IMR-90 (cell line): ENCODE measurements around the gene LEKR1. TPM values are rescaled to one million over a fixed set of nuclear protein-coding genes. Genes with fewer than 3 reads are reported as not detected.

Source experiments
- ATAC-seq: fragments of 200-7000 bp; cut with Tn5 transposase; 2 replicates; pipeline ENCODE4 v1.9.1; 2020; ENCODE audit warnings: low read depth, mild to moderate bottlenecking, moderate library complexity
- BruUV-seq: library from RNA; stranded (reverse); fragments of 400-500 nt; replicated peaks from 2 replicates; lab custom pipeline; 2021; lab: Mats Ljungman, UMichigan
- CTCF ChIA-PET: fragments of 300-600 bp; formaldehyde crosslinking; extraction: SDS; loops from one replicate; lab custom pipeline; 2021; ENCODE audit warnings: antibody characterized with exemption; lab: Yijun Ruan, JAX
- POLR2A ChIA-PET: fragments of 300-600 bp; sonication (Branson Sonifier 250); formaldehyde crosslinking; loops from one replicate; lab custom pipeline; 2022; ENCODE audit warnings: antibody characterized with exemption; ENCODE audit not compliant: unreplicated experiment; lab: Charles Lee
- DNase-seq: peaks from one replicate; pipeline ENCODE4 v3.0.0; 2013
- H2AFZ ChIP-seq: replicated peaks from 2 replicates; pipeline ENCODE3; 2013; ENCODE audit warnings: low read length, mild to moderate bottlenecking; ENCODE audit not compliant: poor library complexity
- H2AK5ac ChIP-seq: 2 replicates; pipeline ENCODE4 v1.6.1; 2013; ENCODE audit warnings: low read depth, low read length, inconsistent platforms
- H2AK9ac ChIP-seq: replicated peaks from 2 replicates; pipeline ENCODE3; 2013; ENCODE audit warnings: mild to moderate bottlenecking, low read depth, low read length, moderate library complexity; ENCODE audit not compliant: poor library complexity
- H2BK120ac ChIP-seq: 2 replicates; pipeline ENCODE4 v1.6.1; 2013; ENCODE audit warnings: low read depth, low read length, inconsistent platforms
- H2BK15ac ChIP-seq: 3 replicates; pipeline ENCODE4 v1.6.1; 2013; ENCODE audit warnings: low read depth, low read length, inconsistent platforms
- H2BK20ac ChIP-seq: 2 replicates; pipeline ENCODE4 v1.6.1; 2013; ENCODE audit warnings: low read depth, mild to moderate bottlenecking, inconsistent platforms, low read length, moderate library complexity
- H2BK5ac ChIP-seq: 2 replicates; pipeline ENCODE4 v1.6.1; 2013; ENCODE audit warnings: mild to moderate bottlenecking, low read depth, low read length, inconsistent platforms; ENCODE audit not compliant: poor library complexity, severe bottlenecking
- H3K14ac ChIP-seq: replicated peaks from 2 replicates; pipeline ENCODE4 v1.6.1; 2013; ENCODE audit warnings: low read depth, low read length, inconsistent platforms
- H3K18ac ChIP-seq: 2 replicates; pipeline ENCODE4 v1.6.1; 2013; ENCODE audit warnings: low read depth, low read length, control low read depth
- H3K23ac ChIP-seq: 2 replicates; pipeline ENCODE4 v1.6.1; 2013; ENCODE audit warnings: low read depth, low read length, inconsistent platforms
- H3K27ac ChIP-seq: 2 replicates; pipeline ENCODE4 v1.5.1; 2013; ENCODE audit warnings: mild to moderate bottlenecking, control low read depth, low read length; ENCODE audit not compliant: insufficient read depth
- H3K27me3 ChIP-seq: 2 replicates; pipeline ENCODE4 v1.6.1; 2013; ENCODE audit warnings: low read length; ENCODE audit not compliant: control insufficient read depth, insufficient read depth
- H3K36me3 ChIP-seq: 2 replicates; pipeline ENCODE4 v1.6.1; 2013; ENCODE audit warnings: low read length, mixed read lengths; ENCODE audit not compliant: control insufficient read depth, insufficient read depth
- H3K4ac ChIP-seq: 2 replicates; pipeline ENCODE4 v1.6.1; 2013; ENCODE audit warnings: low read depth, low read length, inconsistent platforms
- H3K4me1 ChIP-seq: 2 replicates; pipeline ENCODE4 v1.6.1; 2013; ENCODE audit warnings: low read length, mixed read lengths; ENCODE audit not compliant: control insufficient read depth, insufficient read depth
- H3K4me2 ChIP-seq: 2 replicates; pipeline ENCODE4 v1.6.1; 2013; ENCODE audit warnings: low read depth, mild to moderate bottlenecking, control low read depth, low read length, moderate library complexity
- H3K4me3 ChIP-seq: 2 replicates; pipeline ENCODE4 v1.5.1; 2013; ENCODE audit warnings: low read depth, mild to moderate bottlenecking, control low read depth, low read length, moderate library complexity; ENCODE audit not compliant: insufficient read depth
- H3K56ac ChIP-seq: 2 replicates; pipeline ENCODE4 v1.6.1; 2013; ENCODE audit warnings: low read length, inconsistent platforms; ENCODE audit not compliant: insufficient read depth; ENCODE audit errors: extremely low read depth
- H3K79me1 ChIP-seq, 2 experiments: 2 replicates each; pipeline ENCODE4 v1.6.1; 2013; ENCODE audit warnings: low read length in 2 of 2, inconsistent platforms in 1 of 2, low read depth in 1 of 2
- H3K9ac ChIP-seq: 2 replicates; pipeline ENCODE4 v1.6.1; 2013; ENCODE audit warnings: low read depth, low read length, control low read depth
- H3K9me1 ChIP-seq: 2 replicates; pipeline ENCODE4 v1.6.1; 2013; ENCODE audit warnings: low read length, inconsistent platforms; ENCODE audit not compliant: insufficient read depth
- H3K9me3 ChIP-seq: 2 replicates; pipeline ENCODE4 v1.6.1; 2013; ENCODE audit warnings: low read length; ENCODE audit not compliant: control insufficient read depth, insufficient read depth
- H4K20me1 ChIP-seq: 2 replicates; pipeline ENCODE4 v1.6.1; 2013; ENCODE audit warnings: low read length, inconsistent platforms; ENCODE audit not compliant: insufficient read depth
- H4K5ac ChIP-seq: 2 replicates; pipeline ENCODE4 v1.6.1; 2013; ENCODE audit warnings: mild to moderate bottlenecking, low read depth, low read length, control low read depth
- H4K8ac ChIP-seq, 2 experiments: 2 replicates each; pipeline ENCODE4 v1.6.1; 2013; ENCODE audit warnings: low read depth in 2 of 2, low read length in 2 of 2, control low read depth in 1 of 2, inconsistent platforms in 1 of 2
- H4K91ac ChIP-seq: 2 replicates; pipeline ENCODE4 v1.6.1; 2013; ENCODE audit warnings: low read depth, low read length, inconsistent platforms; ENCODE audit not compliant: insufficient read depth
- BHLHE40 ChIP-seq: fragments of 150-350 bp; IDR thresholded peaks from 2 replicates; pipeline ENCODE4 v1.6.1; 2016; ENCODE audit warnings: mild to moderate bottlenecking, low read depth, low read length
- FOS ChIP-seq: fragments of 150-350 bp; IDR thresholded peaks from 2 replicates; pipeline ENCODE4 v1.6.1; 2016; ENCODE audit warnings: low read depth, low read length
- MAFK ChIP-seq: IDR thresholded peaks from 2 replicates; pipeline ENCODE4 v1.6.1; 2012; ENCODE audit warnings: low read depth, low read length, improper control_type of control experiment
- MAZ ChIP-seq: IDR thresholded peaks from 2 replicates; pipeline ENCODE4 v1.6.1; 2012; ENCODE audit warnings: low read depth, mild to moderate bottlenecking, low read length, improper control_type of control experiment, moderate library complexity, borderline replicate concordance
- MXI1 ChIP-seq: IDR thresholded peaks from 2 replicates; pipeline ENCODE4 v1.6.1; 2012; ENCODE audit warnings: low read depth, mild to moderate bottlenecking, low read length, moderate library complexity, borderline replicate concordance
- POLR2A ChIP-seq: IDR thresholded peaks from 2 replicates; pipeline ENCODE4 v1.6.1; 2012; ENCODE audit warnings: mild to moderate bottlenecking, low read depth, low read length
- RFX5 ChIP-seq: IDR thresholded peaks from 2 replicates; pipeline ENCODE4 v1.8.0; 2012; ENCODE audit warnings: low read depth, mild to moderate bottlenecking, low read length, moderate library complexity
- USF2 ChIP-seq: fragments of 150-350 bp; IDR thresholded peaks from 2 replicates; pipeline ENCODE4 v1.6.1; 2017; ENCODE audit warnings: mild to moderate bottlenecking, antibody characterized with exemption, low read length, low read depth
- WGBS, 2 experiments: methylation state at CpG; one replicate each; pipeline versions ENCODE4 v1.1.5 to v1.1.7; 2013; ENCODE audit warnings: missing lambda C conversion rate in 2 of 2; ENCODE audit not compliant: insufficient read length in 1 of 2; ENCODE audit errors: extremely low coverage in 2 of 2; 5-methylcytosine and 5-hydroxymethylcytosine counted together
- dilution Hi-C: fragments of 300-500 bp; cut with HindIII; formaldehyde crosslinking; loops from one replicate; pipeline ENCODE4 v1.14.3; 2018; ENCODE audit warnings: low sequenced_read_pairs; ENCODE audit not compliant: unreplicated experiment
- in situ Hi-C: fragments of 300-500 bp; cut with MboI; formaldehyde crosslinking; loops from 3 replicates; pipeline ENCODE4 v1.14.3; 2019; ENCODE audit warnings: low sequenced_read_pairs, inconsistent platforms, mixed read lengths
- intact Hi-C: fragments of 100-400 bp; cut with micrococcal nuclease; formaldehyde crosslinking; loops from 2 replicates; pipeline ENCODE4 v1.10.0; 2022
- polyA plus RNA-seq, 3 experiments: library from polyadenylated mRNA; depleted of rRNA; stranded (reverse); fragments of >200 nt; gene quantifications; 2 replicates each; pipeline ENCODE4 v1.2.3, GENCODE V29; 2012; ENCODE audit warnings: low replicate concordance in 1 of 3
- total RNA-seq: library from RNA; depleted of rRNA; stranded (reverse); fragments of >200 nt; gene quantifications from 2 replicates; pipeline ENCODE4 v1.2.3, GENCODE V29; 2012

The LEKR1 gene
- total and polyA plus RNA-seq, 2 of the 4 experiments (the other 2 are of a cell fraction) = 0.19 to 0.36 TPM

DNA sequence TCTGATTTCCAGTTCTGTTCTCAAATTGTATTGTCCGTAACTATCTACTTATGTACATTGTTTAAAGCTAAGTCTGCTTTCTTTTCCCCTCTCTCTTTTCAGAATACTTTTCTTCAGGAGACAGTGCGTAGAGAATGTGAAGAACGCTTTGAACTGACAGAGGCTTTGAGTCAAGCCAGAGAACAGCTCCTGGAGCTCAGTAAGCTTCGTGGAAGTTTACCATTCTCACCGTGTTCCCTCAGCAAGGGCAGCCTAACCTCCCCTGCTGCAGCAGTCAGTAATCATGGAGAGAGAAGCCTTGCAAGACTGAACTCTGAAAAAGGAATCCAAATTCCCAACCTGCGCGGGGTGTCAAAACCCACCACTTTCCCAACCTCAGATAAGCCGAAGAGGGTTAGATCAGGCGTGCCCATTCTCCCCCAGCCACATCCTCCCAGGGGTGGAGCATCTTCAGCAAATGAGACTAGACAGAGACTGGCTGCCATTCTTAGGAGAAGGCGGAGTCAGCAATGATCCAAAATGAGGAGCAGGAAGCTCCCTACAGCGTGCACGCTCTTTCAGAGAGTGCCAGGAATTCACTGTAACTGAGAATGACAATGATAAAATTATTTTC, 219.2 kb downstream of the LEKR1 start:
- no peak for TF ChIP-seq USF2
- no peak for TF ChIP-seq MAZ
- TF ChIP-seq RFX5 = no peak
- no peak for TF ChIP-seq BHLHE40
- TF ChIP-seq POLR2A = no peak
- no peak for TF ChIP-seq MXI1
- no peak for TF ChIP-seq FOS
- no peak for TF ChIP-seq MAFK
- no peak overlapping the region for H4K8ac ChIP-seq
- no peak overlapping the region for H2BK120ac ChIP-seq
- no peak overlapping the region for H2BK20ac ChIP-seq
- no peak for DNase-seq
- H3K18ac ChIP-seq = no peak overlapping the region
- peak overlapping the region; percentile 83 for H2AFZ ChIP-seq
- no peak overlapping the region for H3K27ac ChIP-seq
- H4K91ac ChIP-seq = no peak overlapping the region
- H3K23ac ChIP-seq = no peak overlapping the region
- no peak overlapping the region for H2AK5ac ChIP-seq
- no peak overlapping the region for H4K5ac ChIP-seq
- ChIA-PET POLR2A (no interaction called here), CTCF (no interaction called here)
- no peak overlapping the region for H2BK15ac ChIP-seq
- H3K4me1 ChIP-seq = no peaks in the 10 kb centered on the region
- peak overlapping the region; percentile 5; the same call in 1 of the 2 replicates for H3K4me2 ChIP-seq
- H3K9ac ChIP-seq = no peak overlapping the region
- no peaks in the 10 kb centered on the region for H3K36me3 ChIP-seq
- peak overlapping the region; percentile 31 for H2AK9ac ChIP-seq
- H3K27me3 ChIP-seq = peaks cover 13% of the 10 kb centered on the region
- H3K14ac ChIP-seq = no peak overlapping the region
- H3K79me1 ChIP-seq = no peaks in the 10 kb centered on the region
- dilution Hi-C loops (no loop called here), in situ Hi-C loops (no loop called here), intact Hi-C loops (no loop called here)
- no peak overlapping the region for H2BK5ac ChIP-seq
- BruUV-seq = no TSS peak
- no peaks in the 10 kb centered on the region for H3K9me1 ChIP-seq
- no peaks in the 10 kb centered on the region for H4K20me1 ChIP-seq
- H3K4ac ChIP-seq = no peak overlapping the region
- H3K56ac ChIP-seq = no peak overlapping the region
- no peaks in the 10 kb centered on the region for H3K9me3 ChIP-seq
- H3K4me3 ChIP-seq = no peak overlapping the region
- no peak for ATAC-seq
- no CpG with 5 or more reads among the region's 12 CpGs for WGBS, 2 experiments
